HG02588 (cell line): ENCODE results near the gene IRF6.

Experiments
- ATAC-seq: cut with Tn5 transposase; IDR thresholded peaks from one replicate; pipeline ENCODE4 v1.9.1; 2021; ENCODE audit warnings: mild to moderate bottlenecking, moderate library complexity; ENCODE audit not compliant: unreplicated experiment

The IRF6 gene

GRCh38 chr1:209736490-209737117 is 69.3 kb downstream of the IRF6 start:
- ATAC-seq: no peak
